Immature natural killer cell (primary cell): Measurements from ENCODE around the gene PPFIBP2. TPM values are rescaled to one million over a fixed set of nuclear protein-coding genes. Genes with fewer than 3 reads are reported as not detected.
A peak's percentile ranks its signal among the peaks of the same experiment; 100 is the strongest.
"Not testable (repeated sequence)": the region's sequence is repeated elsewhere in the genome, so short reads cannot be mapped to it uniquely, and the experiment has no call there.

Experiments
- DNase-seq, 3 donors: peaks; one replicate each; pipeline ENCODE4 v3.0.0; 2022; ENCODE audit warnings: mixed read lengths in 1 of 3
- H3K27ac Mint-ChIP-seq, 6 donors: one replicate each; pipeline ENCODE4 v1.8.0; 2020; ENCODE audit warnings: mixed read lengths in 6 of 6, mild to moderate bottlenecking in 5 of 6, inconsistent platforms in 4 of 6, moderate library complexity in 3 of 6
- H3K27me3 Mint-ChIP-seq, 3 donors: one replicate each; pipeline ENCODE4 v1.8.0; 2020 to 2021; ENCODE audit warnings: low read depth in 3 of 3, mild to moderate bottlenecking in 3 of 3, mixed read lengths in 3 of 3, moderate library complexity in 3 of 3, inconsistent platforms in 1 of 3
- H3K36me3 Mint-ChIP-seq, 3 donors: one replicate each; pipeline ENCODE4 v1.8.0; 2020; ENCODE audit warnings: mixed read lengths in 3 of 3, inconsistent platforms in 2 of 3, mild to moderate bottlenecking in 2 of 3
- H3K4me1 Mint-ChIP-seq, 2 donors: one replicate each; pipeline ENCODE4 v1.8.0; 2020; ENCODE audit warnings: inconsistent platforms in 2 of 2, mild to moderate bottlenecking in 2 of 2, mixed read lengths in 2 of 2, moderate library complexity in 1 of 2
- H3K4me3 Mint-ChIP-seq, 5 donors: one replicate each; pipeline ENCODE4 v1.8.0; 2020; ENCODE audit warnings: mild to moderate bottlenecking in 5 of 5, mixed read lengths in 5 of 5, inconsistent platforms in 3 of 5, moderate library complexity in 3 of 5
- H3K9me3 Mint-ChIP-seq, 6 donors: one replicate each; pipeline ENCODE4 v1.8.0; 2020; ENCODE audit warnings: mild to moderate bottlenecking in 6 of 6, mixed read lengths in 6 of 6, inconsistent platforms in 4 of 6, moderate library complexity in 3 of 6
- polyA plus RNA-seq, 3 donors: library from polyadenylated mRNA; unstranded; fragments of 300-500 nt; fragmentation: Illumina TruSeq; gene quantifications; one replicate each; pipeline ENCODE4 v1.2.3, GENCODE V29; 2021

The PPFIBP2 gene
- polyA plus RNA-seq, 3 donors from 2014 or later, result 0.52 to 5.3 (median 1.9) TPM

DNA sequence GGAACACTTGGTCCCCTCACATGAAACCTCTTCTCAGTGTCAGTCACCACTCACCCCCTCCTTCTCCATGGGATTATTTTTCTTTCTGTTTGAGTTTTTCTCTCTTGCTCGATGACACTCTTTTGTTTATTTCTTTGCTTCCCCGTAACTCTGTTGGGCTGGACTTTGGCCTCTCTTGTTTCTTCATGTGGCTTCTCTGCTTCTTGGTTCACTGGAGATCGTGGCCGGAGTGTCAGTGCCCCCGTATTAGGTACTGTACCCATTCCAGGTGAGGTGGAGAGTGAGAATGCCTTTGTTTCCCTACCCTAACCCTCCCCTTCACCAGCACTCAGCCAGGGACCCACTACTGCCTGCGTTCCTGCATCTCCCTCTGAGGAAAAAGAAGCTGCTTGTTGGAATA, 127.0 kb downstream of the PPFIBP2 start:
- no peaks in the 10 kb centered on the region for H3K9me3 Mint-ChIP-seq
- H3K4me1 Mint-ChIP-seq, result no peaks in the 10 kb centered on the region
- peaks cover 0 to 2% (median 1%) of the 10 kb centered on the region in 3 donors for H3K27me3 Mint-ChIP-seq
- no peak for DNase-seq
- no peak overlapping the region for H3K4me3 Mint-ChIP-seq
- peaks cover 23 to 51% (median 37%) of the 10 kb centered on the region in 3 donors for H3K36me3 Mint-ChIP-seq
- H3K27ac Mint-ChIP-seq, result no peak overlapping the region

DNA sequence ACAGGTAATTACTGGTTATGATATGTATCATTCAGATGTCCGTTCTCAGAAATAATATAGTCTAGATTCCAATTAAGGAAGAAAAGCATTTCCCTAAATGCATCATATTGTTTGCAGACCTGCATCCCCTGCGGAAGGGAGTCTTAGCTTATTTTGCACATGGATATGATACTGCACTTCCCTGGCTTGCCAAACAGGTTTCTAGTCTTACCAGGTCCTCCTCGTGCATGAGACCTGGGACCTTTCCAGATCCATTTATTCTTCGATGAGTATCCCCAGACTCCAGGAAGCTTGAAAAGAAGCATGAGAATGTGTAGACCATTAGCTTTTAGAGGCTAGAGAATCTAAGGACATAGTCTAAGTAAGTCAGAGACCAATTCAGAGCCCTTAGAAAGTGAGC, 128.9 kb downstream of the PPFIBP2 start:
- Mint-ChIP-seq H3K4me1 (no peaks in the 10 kb centered on the region), H3K27me3 (peaks cover 0 to 1% (median 0%) of the 10 kb centered on the region in 3 donors), H3K9me3 (no peaks in the 10 kb centered on the region), H3K36me3 (peaks cover 18 to 42% (median 26%) of the 10 kb centered on the region in 3 donors), H3K27ac (no peak overlapping the region), H3K4me3 (no peak overlapping the region)
- no peak for DNase-seq

DNA sequence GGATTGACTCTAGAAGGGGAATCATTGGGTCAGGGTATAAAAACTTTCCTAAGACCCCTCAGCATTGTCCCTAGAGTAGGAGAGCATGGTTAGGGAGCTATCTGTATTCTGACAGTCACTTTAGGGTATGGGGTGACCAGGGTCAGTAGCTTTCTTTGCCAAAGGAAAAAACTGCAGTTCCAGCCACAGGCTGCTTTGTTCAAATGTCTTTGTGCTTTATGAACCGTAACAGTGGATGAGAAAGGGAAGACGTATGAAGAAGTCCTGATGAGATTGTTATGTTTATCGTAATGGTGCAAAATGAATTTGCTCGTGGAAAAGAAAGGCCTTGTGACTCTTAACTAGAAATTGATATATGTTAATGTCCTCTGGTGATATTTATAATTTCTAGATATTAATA, 129.5 kb downstream of the PPFIBP2 start:
- Mint-ChIP-seq H3K4me3 (no peak overlapping the region), H3K27ac (no peak overlapping the region), H3K4me1 (no peaks in the 10 kb centered on the region), H3K27me3 (peaks cover 0 to 1% (median 0%) of the 10 kb centered on the region in 3 donors), H3K36me3 (peaks cover 15 to 38% (median 26%) of the 10 kb centered on the region in 3 donors), H3K9me3 (no peaks in the 10 kb centered on the region)
- DNase-seq, result no peak

DNA sequence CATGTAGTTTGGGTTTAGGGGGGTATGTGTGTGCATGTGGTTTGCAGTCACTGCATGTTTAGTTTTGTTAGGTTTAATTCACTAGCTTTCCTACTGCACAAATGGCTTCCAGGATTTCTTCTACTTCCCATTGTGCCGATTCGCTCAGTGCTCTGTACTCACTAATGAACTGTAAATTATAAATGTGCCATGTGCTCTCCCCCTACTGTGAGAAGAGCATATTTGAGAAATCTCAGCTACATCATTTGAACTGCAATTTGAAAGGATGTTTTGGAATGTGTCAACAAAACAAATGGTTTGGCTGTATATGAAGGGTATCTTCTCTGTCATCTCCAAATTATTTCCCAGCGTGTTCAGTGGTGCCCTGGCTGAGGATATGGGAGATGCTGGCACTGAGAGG, 131.4 kb downstream of the PPFIBP2 start:
- no peak overlapping the region for H3K4me3 Mint-ChIP-seq
- no peak for DNase-seq
- peaks cover 0 to 1% (median 0%) of the 10 kb centered on the region in 3 donors for H3K27me3 Mint-ChIP-seq
- H3K27ac Mint-ChIP-seq, result no peak overlapping the region
- H3K9me3 Mint-ChIP-seq, result no peaks in the 10 kb centered on the region
- H3K36me3 Mint-ChIP-seq, result peaks cover 20 to 47% (median 34%) of the 10 kb centered on the region in 3 donors
- no peaks in the 10 kb centered on the region for H3K4me1 Mint-ChIP-seq

DNA sequence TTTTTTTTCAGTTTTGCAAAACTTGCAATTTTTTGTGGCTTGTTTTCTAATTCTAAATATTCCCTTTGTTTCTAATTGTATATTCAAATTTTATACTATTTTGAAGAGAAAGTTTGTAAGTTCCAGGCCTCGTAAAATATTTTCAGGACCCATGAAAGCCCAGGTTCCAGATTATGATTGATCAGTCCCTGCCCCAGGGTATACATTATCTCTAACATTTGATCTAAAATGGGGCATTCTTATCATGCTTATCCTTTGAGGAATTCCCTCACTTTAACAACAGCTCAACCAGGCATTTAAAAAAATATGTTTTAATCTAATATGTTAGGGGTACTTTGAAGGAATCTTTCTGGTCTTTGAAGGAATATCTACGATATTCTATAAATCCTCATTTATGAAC, 133.1 kb downstream of the PPFIBP2 start:
- Mint-ChIP-seq H3K27ac (no peak overlapping the region), H3K27me3 (no peaks in the 10 kb centered on the region), H3K9me3 (no peaks in the 10 kb centered on the region), H3K4me1 (no peaks in the 10 kb centered on the region), H3K4me3 (no peak overlapping the region), H3K36me3 (peaks cover 17 to 51% (median 34%) of the 10 kb centered on the region in 3 donors)
- DNase-seq, result no peak

DNA sequence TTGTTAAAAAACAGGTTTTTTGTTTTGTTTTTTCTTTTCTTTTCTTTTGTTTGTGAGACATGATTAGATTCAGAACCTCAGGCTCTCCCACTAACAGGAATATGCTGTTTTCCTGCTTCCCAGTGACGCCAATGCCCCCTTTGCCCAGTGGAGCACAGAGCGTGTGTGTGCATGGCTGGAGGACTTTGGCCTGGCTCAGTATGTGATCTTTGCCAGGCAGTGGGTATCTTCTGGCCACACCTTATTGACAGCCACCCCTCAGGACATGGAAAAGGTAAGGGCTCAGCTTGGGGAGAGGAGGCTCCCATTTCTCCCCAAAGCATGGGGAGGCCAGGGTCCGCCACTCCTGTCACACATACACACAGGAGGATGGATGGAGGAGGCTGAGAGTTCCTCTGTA, 134.5 kb downstream of the PPFIBP2 start:
- Mint-ChIP-seq H3K36me3 (peaks cover 17 to 54% (median 24%) of the 10 kb centered on the region in 3 donors), H3K4me3 (no peak overlapping the region), H3K27ac (no peak overlapping the region)

DNA sequence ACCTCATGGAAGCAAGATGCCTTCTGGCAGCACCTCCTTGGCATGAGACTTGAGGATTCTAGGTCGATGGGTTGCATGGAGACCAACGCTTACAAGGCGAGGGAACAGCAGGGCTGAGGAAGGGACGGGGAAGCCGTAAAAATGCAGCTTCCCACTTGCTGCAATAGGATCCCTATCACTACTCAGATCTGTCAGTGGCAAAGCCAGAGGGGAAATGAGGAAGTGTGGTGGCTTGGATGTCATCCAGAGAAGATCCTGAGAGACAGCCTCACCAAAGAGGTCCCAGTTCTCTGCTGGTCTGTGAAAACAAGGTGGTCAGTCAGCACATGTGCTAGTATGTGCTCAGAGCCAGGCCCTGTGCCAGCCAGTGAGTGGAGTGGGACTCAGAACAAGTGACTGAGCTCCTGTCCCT, 137.3 kb downstream of the PPFIBP2 start:
- Mint-ChIP-seq H3K4me3 (no peak overlapping the region), H3K9me3 (no peaks in the 10 kb centered on the region), H3K27me3 (no peaks in the 10 kb centered on the region), H3K36me3 (peaks cover 16 to 51% (median 17%) of the 10 kb centered on the region in 3 donors), H3K27ac (no peak overlapping the region), H3K4me1 (no peaks in the 10 kb centered on the region)
- DNase-seq, result no peak

More for the DNA sequence above, 134.5 kb downstream of the PPFIBP2 start:
- DNase-seq, result no peak
- H3K4me1 Mint-ChIP-seq, result no peaks in the 10 kb centered on the region
- no peaks in the 10 kb centered on the region for H3K27me3 Mint-ChIP-seq
- H3K9me3 Mint-ChIP-seq, result no peaks in the 10 kb centered on the region

DNA sequence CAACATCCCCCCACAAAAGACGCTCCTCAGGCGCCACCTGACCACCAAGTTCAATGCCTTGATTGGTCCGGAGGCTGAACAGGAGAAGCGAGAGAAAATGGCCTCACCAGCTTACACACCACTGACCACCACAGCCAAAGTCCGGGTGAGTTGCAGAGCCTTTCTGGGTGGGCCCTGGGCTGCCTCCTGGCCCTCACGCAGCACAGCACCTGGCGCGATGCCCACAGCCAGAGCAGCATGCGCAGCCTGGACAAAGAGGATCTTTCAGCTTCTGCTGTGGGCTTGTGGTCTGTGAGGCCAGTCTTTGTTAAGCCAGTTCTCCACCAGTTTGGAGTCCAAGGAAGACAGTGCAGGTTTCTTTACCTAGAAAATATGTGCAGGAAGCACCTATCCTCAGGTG, 137.9 kb downstream of the PPFIBP2 start:
- H3K9me3 Mint-ChIP-seq, result no peaks in the 10 kb centered on the region
- H3K4me3 Mint-ChIP-seq, result no peak overlapping the region
- peaks cover 16 to 51% (median 17%) of the 10 kb centered on the region in 3 donors for H3K36me3 Mint-ChIP-seq
- no peak overlapping the region for H3K27ac Mint-ChIP-seq
- no peaks in the 10 kb centered on the region for H3K4me1 Mint-ChIP-seq
- no peaks in the 10 kb centered on the region for H3K27me3 Mint-ChIP-seq
- no peak for DNase-seq

DNA sequence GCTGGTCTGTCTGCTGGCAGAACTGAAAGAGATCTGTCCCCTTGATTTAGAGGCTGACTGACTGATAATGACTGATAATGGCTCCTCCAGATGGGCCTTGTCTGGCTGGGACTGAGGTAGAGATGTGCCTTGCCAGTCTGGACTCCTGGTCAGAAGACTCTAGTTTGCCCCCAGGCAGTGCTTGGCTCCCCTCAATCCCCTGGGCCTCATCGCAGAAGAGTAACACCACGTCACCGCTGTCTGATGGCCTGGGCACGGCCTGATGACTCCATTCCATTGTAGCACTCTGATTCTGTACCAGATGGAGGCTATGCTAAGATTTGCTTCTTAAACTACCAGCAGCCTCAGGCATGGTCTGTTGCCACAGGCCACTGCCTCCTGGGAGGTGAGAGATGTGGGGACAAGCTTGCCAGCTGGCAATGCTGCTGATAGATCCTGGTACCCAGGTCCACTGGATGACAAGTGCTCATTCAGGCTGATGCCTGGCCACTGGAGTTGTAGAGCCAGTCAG, 140.5 kb downstream of the PPFIBP2 start:
- Mint-ChIP-seq H3K4me1 (no peaks in the 10 kb centered on the region), H3K9me3 (peaks cover 0 to 2% (median 0%) of the 10 kb centered on the region in 6 donors), H3K36me3 (peaks cover 16 to 42% (median 17%) of the 10 kb centered on the region in 3 donors), H3K4me3 (no peak overlapping the region), H3K27ac (no peak overlapping the region), H3K27me3 (no peaks in the 10 kb centered on the region)
- DNase-seq, result no peak

DNA sequence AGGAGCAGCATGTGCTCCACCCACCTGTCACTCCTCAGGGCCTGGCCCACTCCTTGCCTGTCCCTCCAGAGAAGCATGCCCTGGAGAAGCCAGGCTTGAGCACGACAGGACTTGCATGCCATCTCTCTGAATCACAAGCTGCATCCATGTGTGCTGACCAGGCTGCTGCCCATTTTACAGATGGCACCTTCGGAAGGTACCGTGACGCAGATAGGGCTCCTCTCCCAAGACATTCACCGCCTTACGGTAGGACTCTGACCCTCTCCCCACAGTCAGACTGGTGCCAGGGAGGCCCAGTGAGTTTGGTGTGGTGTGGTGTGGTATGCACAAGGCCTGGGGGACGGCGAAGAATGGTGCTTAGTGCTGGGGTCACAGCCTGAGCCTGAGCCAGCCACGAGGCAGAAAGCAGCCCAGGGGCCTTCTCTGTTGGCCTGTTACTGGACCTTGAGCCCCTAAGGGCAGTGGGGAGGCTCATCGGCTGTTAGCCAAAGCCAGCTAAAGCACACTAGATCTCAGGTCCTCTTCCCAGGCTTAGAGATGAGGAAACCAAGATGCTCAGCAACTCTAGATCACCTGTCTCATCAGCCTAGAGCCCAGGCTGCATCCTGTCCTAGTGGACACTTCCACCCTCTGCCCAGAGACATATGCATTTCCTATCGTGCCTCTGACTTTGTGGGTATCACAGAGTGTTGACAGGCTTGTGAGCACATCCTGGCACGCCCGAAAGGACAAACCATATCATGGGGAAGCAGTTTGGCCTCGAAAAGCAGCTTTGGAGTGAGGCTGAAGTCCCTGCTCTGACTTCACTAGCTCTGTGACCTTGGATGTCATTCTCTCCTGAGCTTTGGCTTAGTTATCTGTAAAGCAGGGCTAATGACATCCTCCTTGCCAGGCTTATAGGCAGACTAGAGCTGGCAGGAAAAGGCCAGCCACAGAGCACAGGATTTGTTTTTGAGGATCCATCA, 141.7 kb downstream of the PPFIBP2 start:
- peaks cover 0 to 2% (median 0%) of the 10 kb centered on the region in 6 donors for H3K9me3 Mint-ChIP-seq
- no peaks in the 10 kb centered on the region for H3K4me1 Mint-ChIP-seq
- no peaks in the 10 kb centered on the region for H3K27me3 Mint-ChIP-seq
- no peak for DNase-seq
- H3K27ac Mint-ChIP-seq, result no peak overlapping the region
- peaks cover 6 to 31% (median 7%) of the 10 kb centered on the region in 3 donors for H3K36me3 Mint-ChIP-seq
- no peak overlapping the region for H3K4me3 Mint-ChIP-seq

DNA sequence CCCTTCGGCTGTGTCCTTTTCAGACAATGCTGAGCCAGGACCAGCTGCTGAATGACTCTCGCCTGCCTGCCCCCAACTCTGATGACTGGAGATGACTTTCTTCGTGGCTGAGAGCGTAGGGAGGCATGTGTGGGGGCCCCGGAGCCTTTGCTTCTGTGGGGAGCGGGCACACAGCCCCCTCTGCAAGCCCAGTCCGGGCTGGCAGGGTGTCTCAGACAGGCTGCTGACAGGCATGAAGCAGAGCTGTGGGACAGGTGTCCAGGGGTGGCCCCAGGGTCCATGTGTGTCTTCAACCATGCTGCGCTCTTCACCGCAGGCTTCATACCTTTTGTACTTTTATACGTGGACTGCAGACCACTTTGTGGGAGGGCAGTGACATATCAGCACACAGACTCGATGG, 142.9 kb downstream of the PPFIBP2 start:
- Mint-ChIP-seq H3K27ac (no peak overlapping the region), H3K4me3 (no peak overlapping the region), H3K9me3 (peaks cover 0 to 2% (median 0%) of the 10 kb centered on the region in 6 donors), H3K4me1 (no peaks in the 10 kb centered on the region), H3K27me3 (no peaks in the 10 kb centered on the region), H3K36me3 (peaks cover 0 to 19% (median 7%) of the 10 kb centered on the region in 3 donors)
- DNase-seq, result no peak

DNA sequence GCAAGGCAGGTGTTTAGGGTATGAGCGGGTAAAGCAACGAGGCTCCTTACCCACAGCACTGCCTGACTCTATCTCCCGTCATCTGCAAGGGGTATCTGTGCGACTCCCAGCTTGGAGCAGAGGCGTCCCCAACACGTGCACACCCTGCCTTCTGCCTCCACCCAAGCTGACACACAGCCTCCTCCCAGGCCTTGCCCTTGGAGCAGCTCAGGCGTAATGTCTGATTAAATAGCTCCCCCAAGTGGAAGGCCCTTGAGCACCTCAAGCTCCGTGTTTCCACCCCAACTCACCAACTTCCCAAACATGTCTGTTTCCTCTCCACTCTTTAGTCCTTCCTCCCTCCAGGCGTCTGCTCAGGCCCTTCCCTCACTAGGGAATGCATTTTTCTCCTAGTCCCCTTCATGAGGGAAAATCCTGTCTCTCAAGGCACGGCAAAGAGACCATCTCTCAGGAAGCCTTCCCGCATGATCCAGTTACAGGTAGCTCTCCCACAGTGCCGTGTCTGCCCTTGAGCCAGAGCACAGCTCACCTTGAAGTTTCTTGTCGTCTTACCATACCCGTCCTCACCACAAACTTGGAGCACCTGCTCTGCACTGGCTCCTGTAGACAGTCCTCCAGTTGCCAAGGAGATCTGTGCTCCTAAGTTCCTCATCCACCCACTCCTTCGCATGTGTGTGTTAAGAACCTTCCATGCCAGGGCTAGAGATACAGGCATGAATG, 143.7 kb downstream of the PPFIBP2 start:
- no peak overlapping the region for H3K27ac Mint-ChIP-seq

DNA sequence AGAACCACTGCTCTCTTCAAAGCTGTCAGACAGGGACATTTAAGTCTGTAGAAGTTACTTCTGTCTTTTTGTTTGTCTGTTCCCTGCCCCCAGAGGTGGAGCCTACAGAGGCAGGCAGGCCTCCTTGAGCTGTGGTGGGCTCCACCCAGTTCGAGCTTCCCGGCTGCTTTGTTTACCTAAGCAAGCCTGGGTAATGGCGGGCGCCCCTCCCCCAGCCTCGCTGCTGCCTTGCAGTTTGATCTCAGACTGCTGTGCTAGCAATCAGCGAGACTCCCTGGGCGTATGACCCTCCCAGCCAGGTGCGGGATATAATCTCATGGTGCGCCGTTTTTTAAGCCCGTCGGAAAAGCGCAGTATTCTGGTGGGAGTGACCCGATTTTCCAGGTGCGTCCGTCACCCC, 149.7 kb downstream of the PPFIBP2 start:
- H3K4me1 Mint-ChIP-seq, DNase-seq, H3K27ac Mint-ChIP-seq, H3K4me3 Mint-ChIP-seq, H3K9me3 Mint-ChIP-seq, H3K36me3 Mint-ChIP-seq, H3K27me3 Mint-ChIP-seq: not testable (repeated sequence)

More for the DNA sequence above, 143.7 kb downstream of the PPFIBP2 start:
- peak in 2 of 3 donors; percentile 11 to 33 for DNase-seq
- Mint-ChIP-seq H3K36me3 (peaks cover 0 to 12% (median 4%) of the 10 kb centered on the region in 3 donors), H3K4me3 (no peak overlapping the region), H3K9me3 (peaks cover 0 to 2% (median 0%) of the 10 kb centered on the region in 6 donors), H3K4me1 (no peaks in the 10 kb centered on the region), H3K27me3 (no peaks in the 10 kb centered on the region)

DNA sequence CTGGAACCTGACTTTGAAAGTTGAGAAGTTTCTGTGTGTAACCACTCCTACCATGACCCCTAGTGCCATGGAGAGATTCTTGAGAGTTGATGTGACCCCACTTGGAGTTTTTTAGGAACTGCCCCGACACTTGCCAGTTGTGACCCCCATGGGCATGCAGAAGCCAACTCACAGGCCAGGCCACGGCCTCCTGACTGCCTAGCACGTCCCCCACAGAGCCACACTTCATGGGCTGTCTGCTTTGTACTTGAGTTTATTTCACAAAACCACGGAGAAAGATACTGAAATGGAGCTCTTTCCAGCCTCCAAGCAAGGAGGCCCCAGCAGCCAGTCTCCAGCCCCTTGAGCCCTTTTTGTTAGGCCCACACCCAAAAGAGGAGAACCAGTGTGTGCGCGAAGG, 151.1 kb downstream of the PPFIBP2 start:
- Mint-ChIP-seq H3K27me3 (peaks cover 0 to 6% (median 3%) of the 10 kb centered on the region in 3 donors), H3K9me3 (no peaks in the 10 kb centered on the region), H3K36me3 (peaks cover 0 to 3% (median 0%) of the 10 kb centered on the region in 3 donors), H3K27ac (no peak overlapping the region), H3K4me1 (no peaks in the 10 kb centered on the region), H3K4me3 (no peak overlapping the region)
- no peak for DNase-seq
